Mesenchymal stem cell (in vitro differentiated cells and primary cell): Measurements from ENCODE around the gene YTHDC2.
A peak's percentile ranks its signal among the peaks of the same experiment; 100 is the strongest.

ENCODE experiments used
- DNase-seq: peaks from one replicate; pipeline ENCODE4 v3.0.0-alpha.2; 2013
- H2AFZ ChIP-seq: one replicate; pipeline ENCODE4 v1.6.1; 2013; ENCODE audit warnings: low read depth, mild to moderate bottlenecking, control low read depth, inconsistent platforms, low read length, moderate library complexity
- H2AK5ac ChIP-seq: 2 replicates; pipeline ENCODE4 v1.6.1; 2013; ENCODE audit warnings: low read length, moderate library complexity, mild to moderate bottlenecking, inconsistent platforms; ENCODE audit not compliant: severe bottlenecking
- H2BK120ac ChIP-seq: one replicate; pipeline ENCODE4 v1.6.1; 2013; ENCODE audit warnings: low read depth, mild to moderate bottlenecking, inconsistent platforms, low read length, moderate library complexity
- H2BK12ac ChIP-seq, 2 experiments: one replicate each; pipeline ENCODE4 v1.6.1; 2013; ENCODE audit warnings: inconsistent platforms in 2 of 2, low read length in 2 of 2, mild to moderate bottlenecking in 2 of 2, moderate library complexity in 2 of 2, control low read depth in 1 of 2
- H2BK15ac ChIP-seq: one replicate; pipeline ENCODE4 v1.6.1; 2013; ENCODE audit warnings: mild to moderate bottlenecking, low read depth, inconsistent platforms; ENCODE audit not compliant: poor library complexity, severe bottlenecking
- H2BK5ac ChIP-seq: 2 replicates; pipeline ENCODE4 v1.6.1; 2013; ENCODE audit warnings: low read depth, mild to moderate bottlenecking, low read length, control low read depth, inconsistent platforms; ENCODE audit not compliant: poor library complexity, severe bottlenecking
- H3K14ac ChIP-seq, 2 experiments: one replicate each; pipeline ENCODE4 v1.6.1; 2013; ENCODE audit warnings: inconsistent platforms in 2 of 2, low read length in 2 of 2, control low read depth in 1 of 2, mild to moderate bottlenecking in 1 of 2, moderate library complexity in 1 of 2
- H3K18ac ChIP-seq, 2 experiments: one replicate each; pipeline ENCODE4 v1.6.1; 2013; ENCODE audit warnings: inconsistent platforms in 2 of 2, low read length in 2 of 2, control low read depth in 1 of 2, low read depth in 1 of 2, mild to moderate bottlenecking in 1 of 2
- H3K23ac ChIP-seq, 2 experiments: one replicate each; pipeline ENCODE4 v1.6.1; 2013; ENCODE audit warnings: inconsistent platforms in 2 of 2, low read length in 2 of 2, mild to moderate bottlenecking in 2 of 2, moderate library complexity in 2 of 2, control low read depth in 1 of 2
- H3K27ac ChIP-seq: 2 replicates; pipeline ENCODE4 v1.5.1; 2013; ENCODE audit warnings: mild to moderate bottlenecking, moderate library complexity, low read length, control low read depth, inconsistent platforms; ENCODE audit not compliant: poor library complexity, severe bottlenecking
- H3K27me3 ChIP-seq, 2 experiments: 2 replicates each; pipeline versions ENCODE4 v1.6.1 to v1.7.0; 2013; ENCODE audit warnings: low read length in 2 of 2, mild to moderate bottlenecking in 2 of 2, moderate library complexity in 2 of 2, control low read depth in 1 of 2, inconsistent platforms in 1 of 2; ENCODE audit not compliant: control insufficient read depth in 1 of 2, insufficient read depth in 1 of 2
- H3K36me3 ChIP-seq, 2 experiments: 2 replicates each; pipeline versions ENCODE4 v1.6.1 to v1.7.0; 2013; ENCODE audit warnings: low read length in 2 of 2, control low read depth in 1 of 2, inconsistent platforms in 1 of 2, low read depth in 1 of 2, mild to moderate bottlenecking in 1 of 2; ENCODE audit not compliant: insufficient read depth in 2 of 2, control insufficient read depth in 1 of 2
- H3K4ac ChIP-seq, 2 experiments: one replicate each; pipeline ENCODE4 v1.6.1; 2013; ENCODE audit warnings: inconsistent platforms in 2 of 2, low read length in 2 of 2, mild to moderate bottlenecking in 2 of 2, moderate library complexity in 2 of 2, control low read depth in 1 of 2, low read depth in 1 of 2
- H3K4me1 ChIP-seq: 2 replicates; pipeline ENCODE4 v1.6.1; 2013; ENCODE audit warnings: low read depth, low read length, control low read depth; ENCODE audit not compliant: control insufficient read depth, insufficient read depth
- H3K4me2 ChIP-seq: 2 replicates; pipeline ENCODE4 v1.6.1; 2013; ENCODE audit warnings: low read length, mild to moderate bottlenecking, inconsistent platforms; ENCODE audit not compliant: poor library complexity, severe bottlenecking
- H3K4me3 ChIP-seq, 2 experiments: 2 replicates each; pipeline versions ENCODE4 v1.5.1 to v1.7.0; 2013; ENCODE audit warnings: low read length in 2 of 2, mild to moderate bottlenecking in 2 of 2, control low read depth in 1 of 2, low read depth in 1 of 2; ENCODE audit not compliant: insufficient read depth in 1 of 2
- H3K79me1 ChIP-seq: replicated peaks from 2 replicates; pipeline ENCODE4 v1.6.1; 2013; ENCODE audit warnings: mild to moderate bottlenecking, control low read depth, low read length, inconsistent platforms; ENCODE audit not compliant: poor library complexity, severe bottlenecking
- H3K9ac ChIP-seq: 2 replicates; pipeline ENCODE4 v1.7.0; 2013; ENCODE audit warnings: mild to moderate bottlenecking, low read length, moderate library complexity
- H3K9me3 ChIP-seq: 2 replicates; pipeline ENCODE4 v1.7.0; 2013; ENCODE audit warnings: mild to moderate bottlenecking, low read length; ENCODE audit not compliant: control insufficient read depth
- H4K8ac ChIP-seq: one replicate; pipeline ENCODE4 v1.6.1; 2013; ENCODE audit warnings: inconsistent platforms, mild to moderate bottlenecking, low read length, moderate library complexity
- H4K91ac ChIP-seq: one replicate; pipeline ENCODE4 v1.6.1; 2013; ENCODE audit warnings: mild to moderate bottlenecking, low read length, inconsistent platforms
- WGBS: methylation state at CpG from one replicate; pipeline ENCODE4 v1.1.7; 2013; ENCODE audit warnings: mixed read lengths; 5-methylcytosine and 5-hydroxymethylcytosine counted together

YTHDC2 gene

GRCh38 chr5:113531481-113532159 is 18.1 kb downstream of the YTHDC2 start:
- H3K23ac ChIP-seq, result no peak overlapping the region
- H3K79me1 ChIP-seq, result peaks cover 14% of the 10 kb centered on the region
- WGBS, result 68% methylated on average over 1 of the region's 2 CpGs
- no peak overlapping the region for H2BK15ac ChIP-seq
- no peak overlapping the region for H3K4ac ChIP-seq
- no peak overlapping the region for H2AFZ ChIP-seq
- H3K4me1 ChIP-seq, result no peaks in the 10 kb centered on the region
- H3K4me2 ChIP-seq, result no peak overlapping the region
- no peak overlapping the region for H3K4me3 ChIP-seq
- H3K18ac ChIP-seq, result no peak overlapping the region
- no peak overlapping the region for H2BK5ac ChIP-seq
- H4K91ac ChIP-seq, result no peak overlapping the region
- H3K27ac ChIP-seq, result no peak overlapping the region
- no peak overlapping the region for H3K9ac ChIP-seq
- H2AK5ac ChIP-seq, result no peak overlapping the region
- H3K14ac ChIP-seq, result no peak overlapping the region
- H3K9me3 ChIP-seq, result peaks cover 12% of the 10 kb centered on the region
- H3K36me3 ChIP-seq, result peaks cover 8 to 64% of the 10 kb centered on the region in 2 experiments
- no peaks in the 10 kb centered on the region for H3K27me3 ChIP-seq
- no peak overlapping the region for H2BK120ac ChIP-seq
- peak; percentile 40 for DNase-seq
- H2BK12ac ChIP-seq, result no peak overlapping the region
- no peak overlapping the region for H4K8ac ChIP-seq

GRCh38 chr5:113538313-113538712 is 24.8 kb downstream of the YTHDC2 start:
- Histone ChIP-seq H3K27ac (no peak overlapping the region), H2BK12ac (no peak overlapping the region), H3K27me3 (no peaks in the 10 kb centered on the region), H2BK120ac (no peak overlapping the region), H3K23ac (no peak overlapping the region), H2AFZ (no peak overlapping the region), H3K4ac (no peak overlapping the region), H2BK5ac (no peak overlapping the region), H3K14ac (no peak overlapping the region), H2BK15ac (no peak overlapping the region), H4K8ac (no peak overlapping the region), H2AK5ac (no peak overlapping the region), H3K79me1 (peaks cover 1% of the 10 kb centered on the region), H3K9me3 (no peaks in the 10 kb centered on the region), H4K91ac (no peak overlapping the region), H3K4me1 (no peaks in the 10 kb centered on the region), H3K18ac (no peak overlapping the region), H3K9ac (no peak overlapping the region), H3K4me3 (no peak overlapping the region), H3K4me2 (no peak overlapping the region), H3K36me3 (peaks cover 2 to 80% of the 10 kb centered on the region in 2 experiments)
- DNase-seq, result no peak
- 98% methylated on average over 2 of the region's 2 CpGs for WGBS

- no peak overlapping the region for H2AFZ ChIP-seq
Observed at GRCh38 chr5:113546703-113547183, 33.2 kb downstream of the YTHDC2 start.

GRCh38 chr5:113548396-113548795 is 34.9 kb downstream of the YTHDC2 start:
- Histone ChIP-seq H3K4me2 (no peak overlapping the region), H3K9ac (no peak overlapping the region), H4K8ac (no peak overlapping the region), H3K4me3 (no peak overlapping the region), H2BK12ac (no peak overlapping the region), H3K23ac (no peak overlapping the region), H2AK5ac (no peak overlapping the region), H3K79me1 (peaks cover 7% of the 10 kb centered on the region), H3K27me3 (no peaks in the 10 kb centered on the region), H2BK120ac (no peak overlapping the region), H3K4me1 (no peaks in the 10 kb centered on the region), H3K18ac (no peak overlapping the region), H3K14ac (no peak overlapping the region), H3K27ac (no peak overlapping the region), H2BK15ac (no peak overlapping the region), H2AFZ (no peak overlapping the region), H2BK5ac (no peak overlapping the region), H3K36me3 (peaks cover 0 to 76% of the 10 kb centered on the region in 2 experiments), H3K4ac (no peak overlapping the region), H4K91ac (no peak overlapping the region), H3K9me3 (no peaks in the 10 kb centered on the region)
- WGBS, result no CpG with 5 or more reads among the region's 2 CpGs
- no peak for DNase-seq

More at GRCh38 chr5:113546703-113547183, 33.2 kb downstream of the YTHDC2 start:
- Histone ChIP-seq H2AK5ac (no peak overlapping the region), H2BK15ac (no peak overlapping the region), H3K4me1 (no peaks in the 10 kb centered on the region), H3K9me3 (no peaks in the 10 kb centered on the region), H3K4ac (no peak overlapping the region), H3K79me1 (peaks cover 7% of the 10 kb centered on the region), H3K14ac (no peak overlapping the region), H3K18ac (peak overlapping the region in 1 of 2 experiments; percentile 2), H3K4me3 (peak overlapping the region in 1 of 2 experiments; percentile 53), H2BK12ac (no peak overlapping the region), H2BK5ac (no peak overlapping the region), H3K27me3 (no peaks in the 10 kb centered on the region), H3K27ac (no peak overlapping the region), H3K36me3 (peaks cover 0 to 74% of the 10 kb centered on the region in 2 experiments), H3K4me2 (no peak overlapping the region), H3K23ac (no peak overlapping the region), H3K9ac (peak overlapping the region; percentile 12), H4K91ac (no peak overlapping the region), H4K8ac (no peak overlapping the region), H2BK120ac (no peak overlapping the region)
- WGBS, result 90% methylated on average over 2 of the region's 3 CpGs
- peak; percentile 79 for DNase-seq
